ENCODE measurements around the gene SELENOP.

The SELENOP gene

GRCh38 chr5:42798284-42799240 lies 13.1 kb downstream of the SELENOP start:
- no peak for DNase-seq (ENCODE audit: low read depth)

DNA sequence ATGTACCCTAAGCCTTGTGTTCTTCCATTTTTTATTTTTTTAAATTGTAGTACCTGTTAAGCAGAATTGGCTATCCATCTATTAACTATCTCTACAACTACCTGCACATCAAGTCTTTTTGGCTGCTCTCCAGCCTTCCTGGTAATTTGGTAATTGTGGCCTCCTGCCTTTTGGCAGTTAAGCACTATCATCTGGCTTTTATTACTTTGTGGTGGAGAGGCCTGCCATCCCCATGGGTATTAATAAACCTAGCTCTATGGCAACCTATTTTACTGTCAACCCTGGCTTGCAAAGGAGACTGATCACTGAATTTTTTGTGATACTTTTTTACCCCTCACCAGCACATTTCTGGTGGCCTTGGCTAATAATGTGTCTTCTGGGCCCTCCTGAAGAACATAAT lies 20.5 kb downstream of the SELENOP start:
- DNase-seq (ENCODE audit: low read depth), result no peak

DNA sequence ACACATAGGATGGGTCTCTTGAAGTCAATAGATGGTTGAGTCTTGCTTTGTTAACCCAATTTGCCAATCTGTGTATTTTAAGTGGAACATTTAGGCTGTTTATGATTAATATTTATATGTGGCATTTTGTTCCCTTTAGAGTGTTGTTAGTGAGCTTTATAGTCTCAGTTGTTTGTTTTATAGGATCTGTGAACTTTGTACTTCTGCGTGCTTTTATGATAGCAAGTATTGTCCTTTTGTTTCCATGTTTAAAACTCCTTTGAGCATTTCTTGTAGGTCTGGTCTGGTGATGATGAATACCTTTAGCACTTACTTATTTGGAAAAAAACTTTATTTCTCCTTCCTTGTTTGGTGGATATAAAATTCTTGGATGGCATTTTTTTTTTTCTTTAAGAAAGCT lies 23.8 kb downstream of the SELENOP start:
- no peak for DNase-seq (ENCODE audit: low read depth)

GRCh38 chr5:42787073-42787472 lies 24.6 kb downstream of the SELENOP start:
- DNase-seq (ENCODE audit: low read depth), result no peak

GRCh38 chr5:42785756-42786155 lies 25.9 kb downstream of the SELENOP start:
- no peak for DNase-seq (ENCODE audit: low read depth)

GRCh38 chr5:42784132-42784531 lies 27.6 kb downstream of the SELENOP start:
- no peak for DNase-seq (ENCODE audit: low read depth)

- DNase-seq (ENCODE audit: low read depth), result no peak
These were observed 30.1 kb downstream of the SELENOP start for GRCh38 chr5:42781584-42781983.

GRCh38 chr5:42779083-42779482 lies 32.6 kb downstream of the SELENOP start:
- DNase-seq (ENCODE audit: low read depth), result no peak

DNA sequence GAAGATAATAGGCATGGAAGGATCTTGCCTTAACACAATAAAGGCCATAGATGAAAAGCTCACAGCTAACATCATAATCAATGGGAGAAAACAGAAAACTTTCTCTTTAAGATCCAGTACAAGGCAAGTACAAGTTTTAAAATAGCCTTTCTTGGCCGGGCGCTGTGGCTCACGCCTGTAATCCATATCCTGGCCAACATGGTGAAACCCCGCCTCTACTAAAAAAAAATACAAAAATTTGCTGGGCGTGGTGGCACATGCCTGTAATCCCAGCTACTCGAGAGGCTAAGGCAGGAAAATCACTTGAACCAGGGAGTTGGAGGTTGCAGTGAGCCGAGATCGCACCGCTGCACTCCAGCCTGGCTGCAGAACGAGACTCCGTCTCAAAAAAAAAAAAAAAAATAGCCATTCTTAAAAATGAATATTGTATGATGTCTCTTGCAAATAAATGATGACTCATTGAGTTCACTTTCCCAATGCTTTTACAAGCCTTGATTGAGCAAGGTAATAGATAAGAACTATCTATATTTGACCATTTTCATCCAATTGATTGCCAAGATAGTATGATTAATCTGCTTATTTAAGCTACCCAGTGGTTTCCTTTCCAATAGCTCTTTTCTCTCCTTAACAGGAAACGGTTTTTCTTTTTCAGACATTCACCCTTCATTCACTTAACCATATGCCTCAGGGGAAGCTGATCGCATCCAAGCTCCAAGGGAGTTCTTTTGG lies 39.3 kb downstream of the SELENOP start:
- no peak for DNase-seq (ENCODE audit: low read depth)

DNA sequence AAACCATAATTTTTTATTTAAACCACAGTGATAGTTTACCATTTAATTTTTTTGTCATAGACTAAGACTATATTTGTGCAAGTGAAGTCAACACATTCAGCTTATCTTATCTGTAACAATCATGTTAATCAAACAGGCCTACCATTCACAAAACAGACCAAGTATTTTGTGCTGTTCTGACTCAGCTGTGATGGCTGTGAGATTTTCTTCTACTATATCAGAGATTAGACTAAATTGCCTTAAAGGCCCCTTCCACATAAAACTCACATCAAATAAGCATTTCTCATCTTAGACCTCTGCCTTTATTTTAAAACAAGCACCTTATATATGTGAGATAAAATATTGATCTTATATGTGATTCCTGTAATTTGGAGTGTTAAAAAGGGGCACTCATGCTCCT lies 41.7 kb downstream of the SELENOP start:
- DNase-seq (ENCODE audit: low read depth), result no peak

GRCh38 chr5:42768106-42768504 lies 43.6 kb downstream of the SELENOP start:
- DNase-seq (ENCODE audit: low read depth), result no peak

- DNase-seq (ENCODE audit: low read depth), result no peak
These were observed 44.1 kb downstream of the SELENOP start for GRCh38 chr5:42767491-42768105.

GRCh38 chr5:42761791-42762190 lies 49.9 kb downstream of the SELENOP start:
- DNase-seq (ENCODE audit: low read depth), result no peak

GRCh38 chr5:42760426-42760825 lies 51.3 kb downstream of the SELENOP start:
- DNase-seq (ENCODE audit: low read depth), result no peak

DNA sequence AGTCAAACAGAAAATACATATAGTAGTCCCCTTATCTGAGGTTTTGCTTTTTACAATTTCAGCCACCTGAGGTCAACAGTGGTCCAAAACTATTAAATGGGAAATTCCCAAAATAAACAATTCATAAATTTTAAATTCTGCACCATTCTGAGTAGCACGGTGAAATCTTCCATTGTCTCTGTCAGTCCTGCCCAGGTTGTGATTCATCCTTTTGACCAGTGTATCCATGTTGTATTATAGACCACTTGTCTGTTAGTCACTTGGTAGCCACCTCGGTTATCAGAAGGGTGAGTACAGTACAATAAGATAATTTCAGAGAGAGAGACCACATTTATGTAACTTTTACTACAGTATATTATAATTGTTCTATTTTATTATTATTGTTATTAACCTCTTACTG lies 52.2 kb downstream of the SELENOP start:
- DNase-seq (ENCODE audit: low read depth), result no peak

DNA sequence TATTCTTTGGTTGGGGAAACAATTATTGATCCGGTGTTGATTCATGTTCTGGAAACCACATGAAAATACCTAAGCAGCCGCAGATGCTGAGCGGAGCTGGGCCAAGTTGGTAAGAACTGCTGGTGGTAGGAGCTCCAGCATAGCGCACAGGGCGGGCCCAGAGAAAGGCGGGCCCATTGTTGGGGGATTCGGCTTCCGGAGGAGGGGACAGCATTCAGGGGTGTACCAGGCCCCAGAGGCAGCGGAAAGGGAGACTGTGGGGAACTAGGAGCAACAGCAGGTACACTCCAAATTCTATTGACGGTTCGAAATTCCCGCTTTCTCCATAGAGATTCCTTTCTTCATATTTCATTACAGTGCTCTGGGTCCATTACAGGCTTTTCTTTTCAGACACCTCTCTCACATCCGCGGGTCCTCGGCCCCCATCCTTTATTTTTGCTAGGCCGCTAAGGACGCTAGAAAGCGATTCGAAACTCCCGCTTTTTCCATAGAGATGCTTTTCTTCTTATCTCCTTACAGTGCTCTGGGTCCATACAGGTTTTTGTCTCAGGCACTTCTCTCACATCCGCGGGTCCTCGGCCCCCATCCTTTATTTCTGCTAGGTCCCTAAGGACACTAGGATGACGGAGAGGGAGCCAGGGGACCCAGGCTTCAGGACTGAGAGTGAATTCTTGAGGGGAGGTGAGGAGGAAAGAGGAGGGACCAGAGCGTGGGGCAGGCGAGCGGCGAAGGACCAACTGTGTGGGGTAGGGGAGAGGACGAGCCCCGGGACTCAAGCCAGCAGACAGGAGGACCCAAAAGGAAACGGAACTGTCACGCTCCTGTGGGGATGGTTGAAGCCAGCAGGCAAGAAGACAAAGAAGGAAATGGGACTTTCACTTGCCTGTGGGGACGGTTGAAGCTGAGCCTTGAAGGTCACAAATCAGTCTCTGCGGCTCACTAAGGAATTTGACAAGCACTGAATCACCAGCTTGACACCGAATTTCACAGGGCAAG lies 54.8 kb downstream of the SELENOP start, which contains the start of gene CCDC152:
Gene CCDC152 (plus strand): TSS at position 213 of the 996 bp plus-strand sequence. CDS start 2,304 bp downstream, outside the sequence.
- peak; percentile 7 for DNase-seq (ENCODE audit: low read depth)

DNA sequence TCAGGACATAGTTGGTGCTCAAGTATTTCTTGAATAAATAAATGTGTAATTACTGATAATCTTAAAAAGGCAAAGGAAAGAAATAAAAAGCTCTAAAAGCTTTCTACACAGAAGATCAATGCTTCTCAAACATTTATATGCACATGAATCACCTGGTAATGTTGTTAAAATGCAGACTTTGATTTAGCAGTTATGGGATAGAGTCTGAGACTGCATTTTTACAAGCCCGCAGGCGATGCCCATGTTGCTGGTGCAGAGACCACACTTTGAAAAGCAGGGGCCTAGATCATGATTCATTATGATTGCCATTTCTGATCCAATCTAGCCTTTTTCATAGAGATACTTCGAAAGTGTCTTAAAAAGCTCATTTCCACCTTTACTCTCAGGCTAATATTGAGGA lies 58.6 kb downstream of the SELENOP start:
- DNase-seq (ENCODE audit: low read depth), result no peak

DNA sequence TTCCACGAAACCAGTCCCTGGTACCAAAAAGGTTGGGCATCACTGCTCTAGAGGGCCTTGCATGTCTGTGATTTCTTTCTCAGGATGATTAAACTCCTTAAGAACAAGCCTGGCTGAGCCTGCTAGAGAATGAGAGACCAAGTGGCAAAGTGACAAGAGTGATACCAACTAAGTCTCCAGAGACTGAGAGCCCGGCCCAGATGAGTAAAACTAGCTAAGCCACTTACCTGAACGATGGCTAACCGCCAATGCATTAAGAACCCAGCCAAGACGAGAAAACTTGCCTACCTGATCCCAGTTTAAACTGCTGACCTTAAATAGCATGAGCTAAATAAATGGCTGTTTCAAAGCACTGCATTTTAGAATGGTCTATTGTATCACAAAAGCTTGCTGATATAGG lies 60.6 kb downstream of the SELENOP start:
- DNase-seq (ENCODE audit: low read depth), result no peak

- no peak for DNase-seq (ENCODE audit: low read depth)
These were observed 61.2 kb downstream of the SELENOP start for GRCh38 chr5:42750507-42750906.
